GM19043 (cell line): ENCODE data around the gene SLC24A1.
A peak's percentile ranks its signal among the peaks of the same experiment; 100 is the strongest.

Experiments
- ATAC-seq: cut with Tn5 transposase; IDR thresholded peaks from one replicate; pipeline ENCODE4 v1.9.1; 2021; ENCODE audit warnings: low read depth; ENCODE audit not compliant: unreplicated experiment

SLC24A1 gene

DNA sequence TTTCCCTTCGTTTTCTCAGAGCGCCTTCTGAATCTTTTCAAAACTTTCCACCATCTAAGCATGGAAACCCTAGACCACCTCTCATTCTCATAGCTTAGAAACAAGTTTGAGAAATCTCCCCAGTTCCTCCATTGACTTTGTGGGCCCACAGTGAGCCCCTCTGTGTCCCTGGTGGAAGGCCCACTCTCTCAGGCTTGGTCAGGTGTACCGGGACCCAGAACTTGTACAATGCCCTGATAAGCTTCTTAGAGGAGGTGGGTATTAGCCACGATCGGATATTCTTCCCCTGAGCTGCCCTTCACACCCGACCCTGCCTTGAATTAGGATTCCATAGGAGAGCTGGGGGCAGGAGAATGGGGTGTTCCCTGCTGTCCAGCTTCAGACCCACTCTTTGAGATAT lies at the start of gene SLC24A1:
Gene SLC24A1 (plus strand): TSS at position 301 of the 400 bp plus-strand sequence. CDS start 2,143 bp downstream, outside the sequence.
- ATAC-seq = no peak

DNA sequence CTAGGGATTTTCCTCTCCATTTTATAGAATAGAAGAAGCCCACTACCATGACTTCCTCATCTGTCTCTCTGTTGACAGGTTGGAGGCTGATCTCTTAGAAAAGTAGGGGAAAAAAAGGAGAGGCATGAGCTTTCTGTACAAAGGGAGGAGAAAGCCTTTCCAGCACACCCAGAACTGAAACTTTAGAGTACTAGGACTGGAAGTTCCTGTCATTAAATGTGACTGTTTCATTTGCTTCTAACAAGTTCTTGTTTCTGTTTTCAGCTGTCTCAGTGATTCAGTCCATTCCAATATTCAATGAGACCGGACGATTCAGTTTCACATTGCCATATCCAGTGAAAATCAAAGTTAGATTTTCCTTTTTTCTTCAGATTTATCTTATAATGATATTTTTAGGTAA lies 49.8 kb upstream of the SLC24A1 start:
- ATAC-seq = no peak

DNA sequence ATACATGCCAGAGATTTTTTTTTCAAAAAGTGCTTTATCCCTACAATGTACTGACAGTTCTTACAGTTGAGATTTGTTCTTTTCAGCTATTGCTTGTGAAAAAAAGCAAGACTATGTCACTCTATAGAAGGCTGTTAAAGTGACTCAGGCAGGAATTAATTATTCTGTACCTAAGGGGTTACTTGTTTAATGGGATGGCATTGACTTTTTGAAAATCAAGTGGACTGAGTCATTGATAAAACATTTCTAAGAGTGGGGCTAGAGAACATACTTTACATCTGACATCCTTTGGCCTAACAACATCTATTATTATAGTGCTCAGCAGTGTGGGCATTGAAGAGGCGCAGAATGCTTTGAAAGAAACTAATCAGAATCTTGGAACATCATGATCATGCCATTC lies 45.1 kb upstream of the SLC24A1 start:
- no peak for ATAC-seq

DNA sequence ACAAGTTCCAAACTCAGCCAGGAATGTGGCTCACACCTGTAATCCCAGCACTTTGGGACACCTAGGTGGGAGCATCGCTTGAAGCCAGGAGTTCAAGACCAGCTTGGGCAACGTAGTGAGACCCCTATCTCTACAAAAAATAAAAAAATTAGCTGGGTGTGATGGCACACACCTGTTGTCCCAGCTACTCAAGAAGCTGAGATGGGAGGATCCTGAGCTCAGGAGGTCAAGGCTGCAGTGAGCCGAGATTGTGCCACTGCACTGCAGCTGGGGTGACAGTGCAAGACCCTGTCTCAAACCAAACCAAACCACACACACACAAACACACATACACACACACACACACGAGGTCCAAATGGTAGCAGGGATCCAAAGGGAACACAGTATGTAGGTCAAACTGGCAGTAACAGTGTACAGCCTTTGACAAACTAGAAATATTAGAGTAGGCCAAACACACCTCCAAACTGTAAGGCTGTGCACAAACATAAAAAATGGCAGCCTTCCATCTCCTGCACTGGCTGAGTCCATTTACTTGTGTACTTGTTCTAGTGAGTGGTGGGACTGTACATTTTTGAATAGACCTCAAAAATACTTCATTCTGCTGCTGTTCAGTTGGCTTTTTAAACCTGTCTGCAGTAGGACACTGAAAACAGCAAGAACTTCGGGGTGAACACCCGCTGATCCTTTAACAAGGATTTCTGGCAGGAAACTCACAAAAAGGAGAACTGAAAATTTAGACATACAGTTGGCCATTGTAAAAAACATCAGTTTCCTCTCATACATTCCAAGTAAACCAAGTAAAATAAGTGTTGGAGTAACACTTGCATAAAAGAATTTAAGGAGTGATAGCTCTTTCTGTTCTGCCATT lies 44.4 kb upstream of the SLC24A1 start:
- no peak for ATAC-seq

DNA sequence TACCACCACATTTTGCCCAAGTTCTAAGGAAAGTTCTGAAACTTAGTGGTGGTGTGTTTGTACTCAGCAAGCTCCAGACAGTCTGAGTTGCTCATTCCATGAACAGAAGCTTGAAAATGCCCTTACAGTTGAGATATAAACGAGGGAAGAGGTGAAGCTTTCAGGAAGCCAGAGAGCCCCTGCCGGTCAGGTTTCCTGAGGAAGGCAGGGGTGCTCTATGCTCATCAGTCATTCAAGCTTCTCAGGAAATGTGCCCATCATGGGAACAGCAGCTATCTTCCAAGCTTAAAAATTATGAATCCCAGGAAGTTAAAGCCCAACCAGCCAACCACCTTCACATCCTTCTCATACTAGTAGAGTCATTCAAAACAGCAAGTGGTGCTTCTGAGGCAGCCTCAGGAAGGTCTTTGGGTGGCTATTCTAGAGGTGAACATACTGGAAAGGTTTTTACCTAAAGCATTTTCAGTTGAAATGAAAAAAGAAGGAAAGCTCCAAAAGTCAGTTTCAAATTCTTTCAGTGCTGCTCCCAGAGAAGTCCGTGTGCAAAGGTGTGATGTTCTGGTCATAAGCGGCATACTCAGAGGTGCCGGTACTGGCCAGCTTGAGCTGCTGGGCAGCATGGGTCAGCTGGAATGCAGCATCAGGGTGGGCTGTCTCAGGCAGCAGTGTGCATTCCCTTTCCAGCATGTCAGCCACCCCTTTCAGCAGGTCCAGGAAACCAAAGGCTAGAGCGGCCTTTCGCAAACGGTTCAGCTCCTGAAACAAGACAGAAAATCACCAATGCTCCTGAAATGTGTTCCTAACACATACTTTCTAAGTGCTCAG lies 42.6 kb upstream of the SLC24A1 start:
- ATAC-seq = no peak

DNA sequence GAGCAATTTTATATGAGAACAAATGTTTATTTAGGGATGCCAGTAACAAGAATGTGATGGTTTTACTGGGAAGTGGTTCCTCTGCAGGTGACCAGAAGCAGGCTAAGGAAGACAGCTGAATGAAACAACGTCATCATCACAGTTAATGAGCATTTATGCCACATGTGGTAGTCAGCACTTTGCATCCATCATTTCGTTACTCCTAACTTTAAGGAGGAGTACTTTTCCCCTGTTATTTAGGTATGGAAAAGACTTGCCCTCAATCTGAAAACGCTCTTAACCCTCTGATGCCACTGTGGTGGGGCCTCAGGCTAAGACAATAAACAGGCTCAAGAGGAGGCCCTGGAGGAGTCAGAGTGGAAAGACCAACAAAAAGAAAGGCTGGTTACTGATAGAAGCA lies 42.0 kb upstream of the SLC24A1 start:
- no peak for ATAC-seq

DNA sequence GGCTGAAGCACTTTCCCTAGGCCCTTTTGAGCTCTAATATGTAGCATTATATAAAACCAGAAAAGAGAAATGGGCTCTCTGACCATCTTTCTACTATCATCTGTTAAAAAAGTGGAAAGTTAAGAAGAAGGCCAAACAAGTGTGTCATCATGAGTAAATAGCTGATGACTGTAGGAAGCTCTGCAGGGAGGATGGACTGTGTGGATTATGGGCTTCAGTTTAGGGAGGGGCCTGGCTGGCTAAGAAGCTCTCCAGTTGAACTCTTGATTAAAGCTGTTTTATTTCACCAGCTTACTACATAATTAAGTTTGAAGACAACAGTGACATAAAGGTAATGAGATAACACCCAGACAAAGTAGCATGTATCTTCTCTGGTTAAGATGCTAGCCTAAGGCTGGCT lies 41.5 kb upstream of the SLC24A1 start:
- no peak for ATAC-seq

DNA sequence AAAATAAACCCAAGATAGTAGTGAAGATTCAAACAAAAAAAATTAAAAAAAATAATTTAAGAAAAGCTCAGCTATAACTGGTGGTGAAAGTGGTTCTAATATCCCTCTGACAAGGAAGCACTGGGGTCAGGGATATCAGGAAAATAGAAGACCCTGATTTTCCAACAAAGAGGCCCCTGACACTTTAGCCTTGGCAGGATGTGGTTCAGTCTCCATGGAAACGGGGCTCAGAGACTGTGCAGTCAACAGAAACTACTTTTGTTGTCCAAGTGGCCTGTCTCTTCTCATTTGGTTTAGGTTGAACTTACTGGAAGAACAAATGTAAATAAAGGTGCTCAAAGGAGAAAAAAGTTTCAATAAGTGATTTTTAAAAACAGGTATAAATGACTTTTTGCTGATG lies 38.0 kb upstream of the SLC24A1 start:
- no peak for ATAC-seq

DNA sequence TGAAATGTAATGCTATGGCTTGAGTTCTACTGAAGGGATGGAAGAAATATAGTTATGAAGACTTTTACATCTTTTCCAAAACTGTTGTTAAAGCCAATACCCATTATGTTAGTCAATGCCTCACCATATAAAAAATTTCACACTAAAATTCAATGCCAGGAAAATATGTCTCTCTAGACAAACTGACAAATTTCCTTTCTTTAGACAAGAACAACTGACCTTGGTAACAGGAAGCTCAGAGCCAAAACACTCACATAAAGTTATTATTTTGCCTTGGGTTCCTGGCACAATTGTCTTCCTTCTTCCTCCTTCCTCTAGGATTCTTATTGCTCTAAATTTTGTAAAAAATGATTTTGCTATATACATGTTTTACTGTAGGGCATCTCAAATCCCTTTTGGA lies 37.5 kb upstream of the SLC24A1 start:
- ATAC-seq = no peak

DNA sequence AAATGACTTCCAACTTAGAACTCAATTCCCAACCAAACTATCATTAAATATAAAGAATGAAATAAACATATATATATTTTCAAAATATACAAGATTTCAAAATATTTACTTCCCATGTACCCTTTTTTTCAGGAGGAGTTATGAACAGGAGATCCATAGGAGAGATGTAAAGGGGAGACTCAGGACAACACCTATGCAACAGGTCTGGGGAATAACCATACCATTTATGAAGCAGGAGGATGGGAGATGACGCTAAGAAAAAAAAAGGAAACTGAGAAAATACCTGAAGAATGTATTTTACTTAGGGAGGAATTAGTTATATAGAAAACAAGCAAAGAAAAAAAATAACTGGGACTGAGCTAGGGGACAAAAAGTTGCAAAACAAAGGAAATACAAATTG lies 34.6 kb upstream of the SLC24A1 start:
- ATAC-seq = no peak

DNA sequence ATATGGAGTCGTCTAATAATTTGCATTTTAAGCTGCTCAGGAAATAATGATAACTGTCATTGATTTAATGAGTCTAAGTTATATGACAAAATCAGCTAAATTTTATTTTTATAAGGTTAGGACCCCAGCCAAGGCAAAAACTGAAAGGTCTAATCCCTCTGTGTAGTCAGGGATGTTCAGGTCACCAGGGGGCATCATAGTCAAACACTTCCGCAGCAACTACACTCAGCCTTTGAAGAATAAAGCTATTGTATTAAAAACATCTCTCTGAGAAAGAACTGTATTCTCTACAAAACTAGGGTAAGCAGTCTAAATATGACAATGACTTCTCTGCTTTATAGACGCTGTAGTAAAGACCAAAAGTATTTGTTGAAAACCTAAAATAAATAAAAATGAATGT lies 25.8 kb upstream of the SLC24A1 start:
- ATAC-seq = no peak

DNA sequence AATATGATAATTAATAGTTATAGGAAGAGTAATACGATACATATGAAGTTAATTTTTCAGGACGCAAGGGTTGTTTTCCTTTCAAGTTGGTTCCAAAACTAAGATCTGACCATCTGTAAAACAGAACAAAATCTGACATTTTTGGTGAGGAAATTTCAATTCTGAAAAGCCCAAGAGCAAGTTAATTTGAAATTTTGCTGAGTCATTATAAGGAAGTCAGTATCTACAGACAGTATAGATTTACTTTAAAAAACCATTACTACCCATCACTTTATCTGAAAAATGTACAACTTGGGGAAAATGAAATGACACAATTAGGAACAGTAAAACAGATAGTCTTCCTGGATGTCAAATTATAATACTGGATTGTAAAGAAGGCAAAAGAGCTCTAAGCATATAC lies 23.3 kb upstream of the SLC24A1 start:
- ATAC-seq = no peak

DNA sequence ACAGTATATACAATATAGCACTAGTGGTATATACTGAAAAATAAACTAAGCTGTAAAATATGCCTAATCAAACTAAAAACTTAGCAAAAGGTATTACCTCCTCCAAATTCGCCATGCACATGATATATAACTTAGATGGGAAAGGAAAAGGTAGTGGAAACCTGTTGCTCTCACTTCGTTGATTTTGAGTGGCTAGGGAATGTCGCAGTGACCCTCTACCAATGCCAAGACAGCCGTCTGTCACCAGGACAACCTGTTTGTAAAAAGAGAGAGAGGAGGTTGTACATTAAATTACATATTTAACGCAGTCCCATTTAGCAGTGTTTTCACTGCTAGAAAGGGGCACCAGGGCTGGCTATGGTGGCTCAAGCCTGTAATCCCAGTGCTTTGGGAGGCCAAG lies 22.1 kb upstream of the SLC24A1 start:
- no peak for ATAC-seq

DNA sequence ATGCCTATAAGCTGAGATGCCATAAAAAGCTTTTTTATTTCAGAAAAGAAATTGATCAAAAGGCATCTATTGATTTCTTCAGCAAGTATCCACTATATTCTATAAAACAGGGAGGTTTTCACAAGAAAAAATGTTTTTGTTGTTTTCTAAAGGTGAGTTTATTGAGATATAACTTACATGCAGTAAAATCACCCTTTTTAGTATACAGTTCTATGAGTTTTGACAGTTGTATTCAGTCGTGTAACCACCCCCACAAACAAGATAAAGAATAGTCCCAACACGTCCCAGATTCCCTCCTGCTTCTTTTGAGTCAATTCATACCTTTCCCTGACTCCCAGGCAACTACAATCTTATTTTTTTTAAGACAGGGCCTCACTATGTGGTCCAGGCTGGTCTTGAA lies 18.6 kb upstream of the SLC24A1 start:
- ATAC-seq = no peak

DNA sequence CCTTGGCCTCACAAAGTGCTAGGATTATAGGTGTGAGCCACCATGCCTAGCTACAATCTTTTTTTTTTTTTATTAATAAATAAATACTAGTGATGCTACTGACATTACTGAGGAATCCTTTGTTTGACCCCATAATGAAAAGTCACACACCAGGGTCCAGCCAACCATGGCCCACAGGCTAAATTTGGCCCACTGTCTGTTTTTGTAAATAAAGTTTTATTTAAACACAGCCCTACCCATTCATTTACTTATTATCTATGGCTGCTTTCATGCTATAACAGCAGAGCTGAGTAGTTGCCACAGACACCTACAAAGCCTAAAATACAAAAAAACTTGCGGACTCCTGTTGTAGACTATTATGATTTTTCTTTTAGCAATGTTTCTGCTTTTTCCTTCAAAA lies 18.2 kb upstream of the SLC24A1 start:
- no peak for ATAC-seq

DNA sequence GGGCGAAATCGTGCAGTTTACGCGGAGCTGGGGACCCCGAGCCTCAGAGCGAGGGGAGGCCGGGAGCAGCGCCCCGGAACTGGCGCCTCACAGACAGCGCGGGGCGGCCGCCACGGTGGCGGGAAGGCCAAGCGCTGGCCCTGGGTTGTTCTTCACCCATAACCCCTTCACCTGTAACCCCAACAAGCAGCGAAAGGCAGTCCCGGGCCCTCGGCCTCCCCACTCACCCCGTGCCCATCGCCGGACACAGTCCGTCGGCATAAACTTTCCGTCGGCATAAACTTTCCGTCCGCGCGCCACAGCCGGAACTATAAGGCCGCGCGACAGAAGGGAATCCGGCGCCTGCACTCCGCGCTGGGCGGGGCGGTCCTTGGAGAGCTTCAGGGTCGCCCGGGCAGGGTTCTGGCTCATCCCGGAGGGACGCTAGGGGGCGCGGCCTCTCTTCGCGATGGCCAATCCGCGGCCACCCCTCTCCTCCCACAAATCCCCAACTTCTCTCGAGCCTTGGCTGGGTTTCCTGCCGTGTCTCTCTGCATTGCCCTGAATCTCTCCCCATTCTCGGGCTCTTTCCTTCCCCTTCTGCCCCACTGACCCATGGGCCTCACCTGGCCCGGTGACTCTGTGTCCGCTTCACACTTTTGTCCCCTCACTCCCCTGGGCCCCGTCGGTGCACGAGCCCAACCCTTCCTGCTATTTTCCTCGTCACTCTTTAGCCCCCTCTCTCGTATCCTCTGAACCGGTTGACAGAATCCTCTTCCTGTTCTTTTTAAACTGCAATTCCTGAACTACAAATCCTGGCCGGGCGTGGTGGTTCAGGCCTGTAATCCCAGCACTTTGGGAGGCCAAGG lies 10.6 kb upstream of the SLC24A1 start, which contains the start of gene INTS14:
Gene INTS14 (minus strand): TSS at position 261 of the 848 bp plus-strand sequence. CDS start 3,751 bp downstream, outside the sequence.
- ATAC-seq = peak; percentile 90

DNA sequence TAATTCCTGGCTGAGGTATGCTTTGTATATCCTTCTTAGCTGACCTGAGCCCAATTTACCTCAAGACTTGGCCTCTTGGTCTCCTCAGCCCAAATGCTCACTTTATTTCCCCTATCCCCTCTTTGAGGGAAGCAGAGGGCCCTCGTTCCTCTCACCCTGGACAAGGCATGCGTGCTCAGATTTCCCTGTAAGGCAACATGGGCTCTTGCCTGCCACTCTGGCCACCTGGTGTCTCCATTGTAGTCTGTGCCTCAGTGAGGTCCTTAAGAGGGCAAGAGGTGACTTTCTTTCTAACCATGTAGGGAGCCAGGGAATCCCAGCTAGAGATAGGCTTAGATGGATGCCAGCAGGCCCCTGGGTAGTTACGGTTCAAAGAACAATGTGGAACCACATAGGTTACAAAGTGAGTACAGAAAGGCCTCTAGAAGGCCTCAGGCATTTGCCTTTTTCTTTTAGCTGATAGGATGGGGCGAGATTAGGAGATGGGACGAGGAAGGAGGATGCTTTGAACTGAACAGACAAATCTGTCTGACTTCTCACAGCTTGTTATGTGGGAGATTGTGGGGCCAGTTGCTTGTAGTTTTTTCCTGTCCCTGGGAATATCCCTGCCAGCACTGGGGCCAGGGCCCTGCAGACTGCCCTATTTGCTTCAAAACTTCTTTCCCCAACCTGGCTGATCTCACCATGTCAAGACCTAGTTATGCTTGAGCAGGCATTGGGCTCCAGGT lies 9.7 kb upstream of the SLC24A1 start:
- no peak for ATAC-seq

DNA sequence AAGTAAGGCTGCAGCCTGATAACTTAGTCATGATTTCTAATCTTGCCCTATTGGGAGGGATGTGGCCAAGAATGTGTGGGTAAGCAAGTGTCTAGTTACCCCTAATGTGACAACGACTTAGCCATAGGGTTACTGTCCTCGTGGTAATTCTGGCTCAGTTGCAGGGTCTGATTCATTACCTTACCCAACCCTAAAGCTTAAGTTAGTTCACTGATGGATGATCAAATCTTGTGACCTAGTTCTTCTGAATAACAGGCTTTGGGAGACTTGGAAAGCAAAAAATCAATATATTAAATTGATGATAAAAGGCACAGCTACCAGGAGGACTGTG lies 9.2 kb upstream of the SLC24A1 start:
- no peak for ATAC-seq

DNA sequence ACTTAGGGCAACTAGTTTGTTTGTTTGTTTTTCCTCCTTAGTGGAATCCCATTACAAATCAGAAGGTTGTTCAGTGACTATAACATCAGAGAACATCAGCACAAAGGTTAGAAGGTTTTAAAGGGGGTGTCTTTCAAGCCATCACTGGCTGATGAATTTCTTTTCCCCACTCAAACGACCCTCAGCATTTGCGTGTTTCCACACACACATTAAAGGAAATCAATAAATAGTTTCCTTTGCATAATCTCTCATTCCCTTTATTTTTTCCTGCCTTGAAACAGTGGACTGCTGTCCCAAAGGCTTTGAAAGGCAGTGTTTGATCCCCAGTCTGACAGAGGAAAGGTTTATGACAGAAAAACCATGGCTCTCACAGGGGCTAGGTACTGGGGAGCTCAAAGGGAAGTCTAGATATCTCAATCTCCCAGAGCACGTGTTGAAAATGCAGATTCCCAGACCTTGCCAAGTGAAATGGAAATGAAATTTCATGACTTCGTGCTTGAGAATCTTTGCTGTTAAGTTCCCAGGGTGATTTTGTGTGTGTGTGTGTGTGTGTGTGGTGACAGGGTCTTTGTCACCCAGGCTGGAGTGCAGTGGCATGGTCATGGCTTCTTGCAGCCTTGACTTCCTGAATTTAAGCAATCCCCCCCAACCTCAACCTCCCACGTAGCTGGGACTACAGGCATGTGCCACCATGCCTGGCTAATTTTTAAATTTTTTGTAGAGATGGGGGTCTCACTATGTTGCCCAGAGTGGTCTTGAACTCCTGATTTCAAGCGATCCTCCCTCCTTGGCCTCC lies 8.6 kb upstream of the SLC24A1 start:
- ATAC-seq = no peak
